Measurements from ENCODE around the gene GBF1. TPM values are rescaled to one million over a fixed set of nuclear protein-coding genes. Genes with fewer than 3 reads are reported as not detected.

GBF1 gene
- total and polyA plus RNA-seq, 4 donors, result 29.0 to 60.4 (median 47.3) TPM

GRCh38 chr10:102429468-102429867, 184.1 kb downstream of the GBF1 start:
- H3K27ac ChIP-seq (ENCODE audit: low read depth, low read length), result no peak overlapping the region
- H3K9me3 ChIP-seq (ENCODE audit: control insufficient read depth, insufficient read depth, low read length), result no peaks in the 10 kb centered on the region
- H3K27me3 ChIP-seq (ENCODE audit: control insufficient read depth, insufficient read depth, low read length), result peaks cover 10% of the 10 kb centered on the region
- peaks cover 49% of the 10 kb centered on the region for H3K4me1 ChIP-seq (ENCODE audit: control insufficient read depth, insufficient read depth, low read length)
- H3K4me3 ChIP-seq (ENCODE audit: low read depth, low read length), result no peak overlapping the region
- peaks cover 19% of the 10 kb centered on the region for H3K36me3 ChIP-seq (ENCODE audit: control insufficient read depth, insufficient read depth, low read length)
- 81% methylated on average over 6 of the region's 8 CpGs for WGBS (ENCODE audit: insufficient coverage)
- no peak for DNase-seq (ENCODE audit: low read depth in 4 of 6, low spot score in 6 of 6)

- peaks cover 37% of the 10 kb centered on the region for H3K4me1 ChIP-seq (ENCODE audit: control insufficient read depth, insufficient read depth, low read length)
- peaks cover 3% of the 10 kb centered on the region for H3K36me3 ChIP-seq (ENCODE audit: control insufficient read depth, insufficient read depth, low read length)
- WGBS (ENCODE audit: insufficient coverage), result 22% methylated on average over 4 of the region's 4 CpGs
- no peak for DNase-seq (ENCODE audit: low read depth in 4 of 6, low spot score in 6 of 6)
- peaks cover 24% of the 10 kb centered on the region for H3K27me3 ChIP-seq (ENCODE audit: control insufficient read depth, insufficient read depth, low read length)
- H3K9me3 ChIP-seq (ENCODE audit: control insufficient read depth, insufficient read depth, low read length), result no peaks in the 10 kb centered on the region
- H3K4me3 ChIP-seq (ENCODE audit: low read depth, low read length), result peak overlapping the region; percentile 97
- H3K27ac ChIP-seq (ENCODE audit: low read depth, low read length), result peak overlapping the region; percentile 90
Measured at GRCh38 chr10:102431452-102432124, 186.3 kb downstream of the GBF1 start.

Other genes starting within 250 kb of the GBF1 start
- gene ARMH3, start 189.4 kb upstream of the GBF1 start, total RNA-seq, result 10 to 100 TPM; 14.0 to 21.1 TPM
- gene ARMH3, start 189.4 kb upstream of the GBF1 start, polyA plus RNA-seq (ENCODE audit: insufficient read length in 2 of 2), result 10 to 100 TPM; 20.5 to 25.1 TPM
- gene HPS6, start 180.2 kb upstream of the GBF1 start, total RNA-seq, result 10 to 100 TPM; 12.2 to 18.3 TPM
- gene HPS6, start 180.2 kb upstream of the GBF1 start, polyA plus RNA-seq (ENCODE audit: insufficient read length in 2 of 2), result 10 to 100 TPM; 12.7 to 12.9 TPM
- gene LDB1, start 125.2 kb upstream of the GBF1 start, total RNA-seq, result 10 to 100 TPM; 40.4 to 84.9 TPM
- gene LDB1, start 125.2 kb upstream of the GBF1 start, polyA plus RNA-seq (ENCODE audit: insufficient read length in 2 of 2), result 100 to 1,000 TPM in 1 of 2 donors, 10 to 100 TPM in 1; 95.7 to 102 TPM
- gene PPRC1, start 112.5 kb upstream of the GBF1 start, total RNA-seq, result 10 to 100 TPM in 1 of 2 donors, 1 to 10 TPM in 1; 9.9 to 13.8 TPM
- 10 to 100 TPM; 23.6 to 30.0 TPM for gene PPRC1, start 112.5 kb upstream of the GBF1 start, polyA plus RNA-seq (ENCODE audit: insufficient read length in 2 of 2)
- 10 to 100 TPM; 36.1 to 45.3 TPM for gene NOLC1, start 93.1 kb upstream of the GBF1 start, total RNA-seq
- gene NOLC1, start 93.1 kb upstream of the GBF1 start, polyA plus RNA-seq (ENCODE audit: insufficient read length in 2 of 2), result 100 to 1,000 TPM in 1 of 2 donors, 10 to 100 TPM in 1; 92.0 to 103 TPM
- under 1 TPM; 0.40 to 0.50 TPM for gene ELOVL3, start 19.2 kb upstream of the GBF1 start, total RNA-seq
- under 1 TPM in 1 of 2 donors, not detected in 1; 0.42 TPM for gene ELOVL3, start 19.2 kb upstream of the GBF1 start, polyA plus RNA-seq (ENCODE audit: insufficient read length in 2 of 2)
- gene PITX3, start 4.0 kb upstream of the GBF1 start, total RNA-seq, result 1 to 10 TPM in 1 of 2 donors, not detected in 1; 1.6 TPM
- gene PITX3, start 4.0 kb upstream of the GBF1 start, polyA plus RNA-seq (ENCODE audit: insufficient read length in 2 of 2), result under 1 TPM; 0.14 to 0.22 TPM
- gene NFKB2, start 150.2 kb downstream of the GBF1 start, total RNA-seq, result 10 to 100 TPM in 1 of 2 donors, 1 to 10 TPM in 1; 6.4 to 16.6 TPM
- 10 to 100 TPM in 1 of 2 donors, 1 to 10 TPM in 1; 9.1 to 15.4 TPM for gene NFKB2, start 150.2 kb downstream of the GBF1 start, polyA plus RNA-seq (ENCODE audit: insufficient read length in 2 of 2)
- gene PSD, start 173.3 kb downstream of the GBF1 start, total RNA-seq, result 10 to 100 TPM; 32.7 to 39.6 TPM
- 100 to 1,000 TPM; 132 to 151 TPM for gene PSD, start 173.3 kb downstream of the GBF1 start, polyA plus RNA-seq (ENCODE audit: insufficient read length in 2 of 2)
- 10 to 100 TPM; 10.0 to 14.7 TPM for gene FBXL15, start 175.3 kb downstream of the GBF1 start, total RNA-seq
- gene FBXL15, start 175.3 kb downstream of the GBF1 start, polyA plus RNA-seq (ENCODE audit: insufficient read length in 2 of 2), result 10 to 100 TPM; 33.9 to 35.2 TPM
- gene CUEDC2, start 187.0 kb downstream of the GBF1 start, total RNA-seq, result 100 to 1,000 TPM in 1 of 2 donors, 10 to 100 TPM in 1; 87.2 to 120 TPM
- 100 to 1,000 TPM; 154 to 168 TPM for gene CUEDC2, start 187.0 kb downstream of the GBF1 start, polyA plus RNA-seq (ENCODE audit: insufficient read length in 2 of 2)
- under 1 TPM in 1 of 2 donors, not detected in 1; 0.28 TPM for gene C10orf95, start 206.0 kb downstream of the GBF1 start, total RNA-seq
- 1 to 10 TPM in 1 of 2 donors, under 1 TPM in 1; 0.95 to 1.7 TPM for gene C10orf95, start 206.0 kb downstream of the GBF1 start, polyA plus RNA-seq (ENCODE audit: insufficient read length in 2 of 2)

Data from spinal cord (tissue), 10 donors.